IMR-90 (cell line): ENCODE results near the gene TBCD. TPM values are rescaled to one million over a fixed set of nuclear protein-coding genes. Genes with fewer than 3 reads are reported as not detected.

Experiments used
- ATAC-seq: fragments of 200-7000 bp; cut with Tn5 transposase; 2 replicates; pipeline ENCODE4 v1.9.1; 2020; ENCODE audit warnings: low read depth, mild to moderate bottlenecking, moderate library complexity
- BruUV-seq: library from RNA; stranded (reverse); fragments of 400-500 nt; replicated peaks from 2 replicates; lab custom pipeline; 2021; lab: Mats Ljungman, UMichigan
- CTCF ChIA-PET: fragments of 300-600 bp; formaldehyde crosslinking; extraction: SDS; loops from one replicate; lab custom pipeline; 2021; ENCODE audit warnings: antibody characterized with exemption; lab: Yijun Ruan, JAX
- POLR2A ChIA-PET: fragments of 300-600 bp; sonication (Branson Sonifier 250); formaldehyde crosslinking; loops from one replicate; lab custom pipeline; 2022; ENCODE audit warnings: antibody characterized with exemption; ENCODE audit not compliant: unreplicated experiment; lab: Charles Lee
- DNase-seq: peaks from one replicate; pipeline ENCODE4 v3.0.0; 2013
- H2AFZ ChIP-seq: replicated peaks from 2 replicates; pipeline ENCODE3; 2013; ENCODE audit warnings: low read length, mild to moderate bottlenecking; ENCODE audit not compliant: poor library complexity
- H2AK5ac ChIP-seq: 2 replicates; pipeline ENCODE4 v1.6.1; 2013; ENCODE audit warnings: low read depth, low read length, inconsistent platforms
- H2AK9ac ChIP-seq: replicated peaks from 2 replicates; pipeline ENCODE3; 2013; ENCODE audit warnings: mild to moderate bottlenecking, low read depth, low read length, moderate library complexity; ENCODE audit not compliant: poor library complexity
- H2BK120ac ChIP-seq: 2 replicates; pipeline ENCODE4 v1.6.1; 2013; ENCODE audit warnings: low read depth, low read length, inconsistent platforms
- H2BK15ac ChIP-seq: 3 replicates; pipeline ENCODE4 v1.6.1; 2013; ENCODE audit warnings: low read depth, low read length, inconsistent platforms
- H2BK20ac ChIP-seq: 2 replicates; pipeline ENCODE4 v1.6.1; 2013; ENCODE audit warnings: low read depth, mild to moderate bottlenecking, inconsistent platforms, low read length, moderate library complexity
- H2BK5ac ChIP-seq: 2 replicates; pipeline ENCODE4 v1.6.1; 2013; ENCODE audit warnings: mild to moderate bottlenecking, low read depth, low read length, inconsistent platforms; ENCODE audit not compliant: poor library complexity, severe bottlenecking
- H3K14ac ChIP-seq: replicated peaks from 2 replicates; pipeline ENCODE4 v1.6.1; 2013; ENCODE audit warnings: low read depth, low read length, inconsistent platforms
- H3K18ac ChIP-seq: 2 replicates; pipeline ENCODE4 v1.6.1; 2013; ENCODE audit warnings: low read depth, low read length, control low read depth
- H3K23ac ChIP-seq: 2 replicates; pipeline ENCODE4 v1.6.1; 2013; ENCODE audit warnings: low read depth, low read length, inconsistent platforms
- H3K27ac ChIP-seq: 2 replicates; pipeline ENCODE4 v1.5.1; 2013; ENCODE audit warnings: mild to moderate bottlenecking, control low read depth, low read length; ENCODE audit not compliant: insufficient read depth
- H3K27me3 ChIP-seq: 2 replicates; pipeline ENCODE4 v1.6.1; 2013; ENCODE audit warnings: low read length; ENCODE audit not compliant: control insufficient read depth, insufficient read depth
- H3K36me3 ChIP-seq: 2 replicates; pipeline ENCODE4 v1.6.1; 2013; ENCODE audit warnings: low read length, mixed read lengths; ENCODE audit not compliant: control insufficient read depth, insufficient read depth
- H3K4ac ChIP-seq: 2 replicates; pipeline ENCODE4 v1.6.1; 2013; ENCODE audit warnings: low read depth, low read length, inconsistent platforms
- H3K4me1 ChIP-seq: 2 replicates; pipeline ENCODE4 v1.6.1; 2013; ENCODE audit warnings: low read length, mixed read lengths; ENCODE audit not compliant: control insufficient read depth, insufficient read depth
- H3K4me2 ChIP-seq: 2 replicates; pipeline ENCODE4 v1.6.1; 2013; ENCODE audit warnings: low read depth, mild to moderate bottlenecking, control low read depth, low read length, moderate library complexity
- H3K4me3 ChIP-seq: 2 replicates; pipeline ENCODE4 v1.5.1; 2013; ENCODE audit warnings: low read depth, mild to moderate bottlenecking, control low read depth, low read length, moderate library complexity; ENCODE audit not compliant: insufficient read depth
- H3K56ac ChIP-seq: 2 replicates; pipeline ENCODE4 v1.6.1; 2013; ENCODE audit warnings: low read length, inconsistent platforms; ENCODE audit not compliant: insufficient read depth; ENCODE audit errors: extremely low read depth
- H3K79me1 ChIP-seq, 2 experiments: 2 replicates each; pipeline ENCODE4 v1.6.1; 2013; ENCODE audit warnings: low read length in 2 of 2, inconsistent platforms in 1 of 2, low read depth in 1 of 2
- H3K9ac ChIP-seq: 2 replicates; pipeline ENCODE4 v1.6.1; 2013; ENCODE audit warnings: low read depth, low read length, control low read depth
- H3K9me1 ChIP-seq: 2 replicates; pipeline ENCODE4 v1.6.1; 2013; ENCODE audit warnings: low read length, inconsistent platforms; ENCODE audit not compliant: insufficient read depth
- H3K9me3 ChIP-seq: 2 replicates; pipeline ENCODE4 v1.6.1; 2013; ENCODE audit warnings: low read length; ENCODE audit not compliant: control insufficient read depth, insufficient read depth
- H4K20me1 ChIP-seq: 2 replicates; pipeline ENCODE4 v1.6.1; 2013; ENCODE audit warnings: low read length, inconsistent platforms; ENCODE audit not compliant: insufficient read depth
- H4K5ac ChIP-seq: 2 replicates; pipeline ENCODE4 v1.6.1; 2013; ENCODE audit warnings: mild to moderate bottlenecking, low read depth, low read length, control low read depth
- H4K8ac ChIP-seq, 2 experiments: 2 replicates each; pipeline ENCODE4 v1.6.1; 2013; ENCODE audit warnings: low read depth in 2 of 2, low read length in 2 of 2, control low read depth in 1 of 2, inconsistent platforms in 1 of 2
- H4K91ac ChIP-seq: 2 replicates; pipeline ENCODE4 v1.6.1; 2013; ENCODE audit warnings: low read depth, low read length, inconsistent platforms; ENCODE audit not compliant: insufficient read depth
- CHD1 ChIP-seq: IDR thresholded peaks from 2 replicates; pipeline ENCODE4 v1.6.1; 2012; ENCODE audit warnings: low read depth, low read length, improper control_type of control experiment
- CTCF ChIP-seq: conservative IDR thresholded peaks from 2 replicates; pipeline ENCODE4 v1.5.1; 2012; ENCODE audit warnings: mild to moderate bottlenecking, low read depth, low read length, improper control_type of control experiment
- NFE2L2 ChIP-seq: fragments of 150-350 bp; IDR thresholded peaks from 2 replicates; pipeline ENCODE4 v1.6.1; 2016; ENCODE audit warnings: low read depth, mild to moderate bottlenecking, low read length
- WGBS, 2 experiments: methylation state at CpG; one replicate each; pipeline versions ENCODE4 v1.1.5 to v1.1.7; 2013; ENCODE audit warnings: missing lambda C conversion rate in 2 of 2; ENCODE audit not compliant: insufficient read length in 1 of 2; ENCODE audit errors: extremely low coverage in 2 of 2; 5-methylcytosine and 5-hydroxymethylcytosine counted together
- dilution Hi-C: fragments of 300-500 bp; cut with HindIII; formaldehyde crosslinking; loops from one replicate; pipeline ENCODE4 v1.14.3; 2018; ENCODE audit warnings: low sequenced_read_pairs; ENCODE audit not compliant: unreplicated experiment
- in situ Hi-C: fragments of 300-500 bp; cut with MboI; formaldehyde crosslinking; loops from 3 replicates; pipeline ENCODE4 v1.14.3; 2019; ENCODE audit warnings: low sequenced_read_pairs, inconsistent platforms, mixed read lengths
- intact Hi-C: fragments of 100-400 bp; cut with micrococcal nuclease; formaldehyde crosslinking; loops from 2 replicates; pipeline ENCODE4 v1.10.0; 2022
- polyA plus RNA-seq, 3 experiments: library from polyadenylated mRNA; depleted of rRNA; stranded (reverse); fragments of >200 nt; gene quantifications; 2 replicates each; pipeline ENCODE4 v1.2.3, GENCODE V29; 2012; ENCODE audit warnings: low replicate concordance in 1 of 3
- total RNA-seq: library from RNA; depleted of rRNA; stranded (reverse); fragments of >200 nt; gene quantifications from 2 replicates; pipeline ENCODE4 v1.2.3, GENCODE V29; 2012

Gene TBCD
- total and polyA plus RNA-seq, 2 of the 4 experiments (the other 2 are of a cell fraction): 21.9 to 54.5 TPM

DNA sequence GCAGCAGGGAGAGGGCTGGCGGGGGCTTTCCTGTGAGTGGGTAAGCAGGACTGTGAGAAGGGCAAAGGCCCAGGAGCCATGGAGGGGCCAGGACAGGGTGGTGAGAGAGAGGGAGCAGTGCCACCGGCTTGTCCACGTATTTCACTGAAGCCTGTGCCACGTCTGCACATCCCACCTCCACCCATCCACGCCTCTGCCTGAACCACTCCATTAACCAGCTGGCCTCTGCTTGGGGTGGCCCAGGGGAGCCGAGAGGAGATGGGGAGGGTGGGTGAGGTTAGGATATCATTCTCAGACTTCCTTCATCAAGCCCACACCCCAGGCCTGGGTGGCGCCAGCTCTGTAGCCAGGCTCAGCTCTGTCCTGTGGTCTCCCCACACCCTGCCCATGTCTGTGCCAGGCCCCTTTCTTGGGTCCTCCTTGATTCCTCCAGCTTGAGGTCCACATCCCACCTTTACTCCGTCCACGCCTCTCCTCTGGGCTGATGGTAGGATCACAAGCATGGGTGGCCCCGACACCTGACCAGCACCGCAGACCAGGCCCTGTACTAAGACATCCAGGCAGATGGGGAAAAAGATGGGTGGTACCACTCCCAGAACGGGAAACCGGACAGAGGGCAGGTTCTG lies 19.6 kb upstream of the TBCD start:
- no peak overlapping the region for H3K23ac ChIP-seq
- H3K79me1 ChIP-seq: peaks cover 0 to 4% of the 10 kb centered on the region in 2 experiments; a peak in 2 of 4 replicates
- in situ Hi-C loops: no loop called here
- H2BK120ac ChIP-seq: no peak overlapping the region
- no peak overlapping the region for H3K56ac ChIP-seq
- no peak overlapping the region for H4K8ac ChIP-seq
- ATAC-seq (no peak), DNase-seq (no peak)
- no peak overlapping the region for H2BK5ac ChIP-seq
- ChIA-PET CTCF (no interaction called here), POLR2A (no interaction called here)
- no peak overlapping the region for H3K27ac ChIP-seq
- peaks cover 16% of the 10 kb centered on the region for H3K36me3 ChIP-seq
- H2BK20ac ChIP-seq: no peak overlapping the region
- H2AK5ac ChIP-seq: no peak overlapping the region
- H3K9me3 ChIP-seq: peaks cover 8% of the 10 kb centered on the region
- 100% methylated on average over 3 of the region's 13 CpGs; no CpG with 5 or more reads in 1 of the 2 experiments for WGBS, 2 experiments
- H2AK9ac ChIP-seq: no peak overlapping the region
- no peak overlapping the region for H3K4me2 ChIP-seq
- no peak overlapping the region for H3K9ac ChIP-seq
- no TSS peak for BruUV-seq
- no peak overlapping the region for H4K91ac ChIP-seq
- no peak overlapping the region for H3K18ac ChIP-seq
- no peak overlapping the region for H3K4me3 ChIP-seq
- intact Hi-C loops: no loop called here
- peaks cover 7% of the 10 kb centered on the region for H3K4me1 ChIP-seq
- no peaks in the 10 kb centered on the region for H4K20me1 ChIP-seq
- H3K27me3 ChIP-seq: no peaks in the 10 kb centered on the region
- no peak overlapping the region for H3K4ac ChIP-seq
- H2BK15ac ChIP-seq: no peak overlapping the region
- dilution Hi-C loops: no loop called here
- no peaks in the 10 kb centered on the region for H3K9me1 ChIP-seq
- TF ChIP-seq CHD1 (no peak), CTCF (no peak), NFE2L2 (no peak)
- H3K14ac ChIP-seq: no peak overlapping the region
- H4K5ac ChIP-seq: no peak overlapping the region
- no peak overlapping the region for H2AFZ ChIP-seq
